NCI-H446 treated with DMSO at 0.1 percent for 48 hours (cell line): ENCODE data around the gene CHMP1B.
"Not testable (repeated sequence)": the region's sequence is repeated elsewhere in the genome, so short reads cannot be mapped to it uniquely, and the experiment has no call there.

Experiments
- DNase-seq: peaks from one replicate; lab custom pipeline; 2025; lab: John Stamatoyannopoulos, UW

Gene CHMP1B

DNA sequence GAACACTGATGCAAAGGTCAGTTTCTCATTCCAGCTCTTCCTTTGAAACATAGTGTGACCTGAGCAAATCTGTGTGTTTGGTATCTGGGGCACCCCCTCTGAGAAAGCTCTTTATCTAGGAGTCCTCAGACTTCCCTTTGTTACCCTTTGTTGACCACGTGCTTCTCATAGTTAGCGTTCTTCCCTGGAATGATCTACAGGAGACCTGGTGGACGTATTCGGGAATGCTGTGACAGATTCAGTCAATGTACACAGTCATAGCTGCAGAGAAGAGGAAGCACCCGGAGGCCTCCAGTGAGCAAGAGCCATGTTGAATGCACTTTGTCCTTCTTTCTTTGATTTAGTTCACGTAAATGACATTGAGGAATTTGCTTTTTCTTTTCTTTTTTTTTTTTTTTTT, 10.7 kb upstream of the CHMP1B start:
- DNase-seq = no peak

DNA sequence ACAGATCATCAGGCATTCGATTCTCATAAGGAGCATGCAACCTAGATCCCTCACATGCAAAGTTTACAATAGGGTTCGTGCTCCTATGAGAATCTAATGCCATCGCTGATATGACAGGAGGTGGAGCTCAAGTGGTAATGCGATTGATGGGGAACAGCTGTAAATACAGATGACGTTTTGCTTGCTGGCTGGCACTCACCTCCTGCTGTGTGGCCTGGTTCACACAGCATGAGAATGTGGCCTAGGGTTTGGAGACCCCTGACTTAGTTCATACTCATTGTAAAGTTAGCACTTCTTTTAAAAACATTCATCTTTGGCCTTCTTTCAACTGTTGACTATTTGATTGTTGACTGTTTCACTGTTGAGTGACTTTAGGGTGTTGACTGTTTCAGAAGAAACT, 8.7 kb upstream of the CHMP1B start:
- DNase-seq = no peak

DNA sequence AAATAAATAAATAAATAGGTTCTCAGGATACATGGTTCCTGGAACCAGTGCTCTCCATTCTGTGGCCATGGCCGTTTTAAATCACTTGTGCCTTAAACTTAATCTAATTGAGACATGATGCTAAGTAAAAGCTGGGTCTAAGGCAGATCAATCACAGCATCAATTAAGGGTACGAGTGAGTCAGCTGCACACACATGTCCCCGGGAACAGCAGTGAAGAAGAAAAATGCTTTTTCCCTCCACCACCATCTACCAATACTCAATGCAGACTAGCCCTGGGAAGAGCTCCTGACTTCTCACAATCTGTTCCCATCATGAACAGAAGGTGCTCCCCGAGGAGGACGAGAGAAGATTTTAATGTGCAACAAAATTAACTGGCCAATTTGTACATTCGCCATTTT, 6.8 kb upstream of the CHMP1B start:
- DNase-seq = no peak

DNA sequence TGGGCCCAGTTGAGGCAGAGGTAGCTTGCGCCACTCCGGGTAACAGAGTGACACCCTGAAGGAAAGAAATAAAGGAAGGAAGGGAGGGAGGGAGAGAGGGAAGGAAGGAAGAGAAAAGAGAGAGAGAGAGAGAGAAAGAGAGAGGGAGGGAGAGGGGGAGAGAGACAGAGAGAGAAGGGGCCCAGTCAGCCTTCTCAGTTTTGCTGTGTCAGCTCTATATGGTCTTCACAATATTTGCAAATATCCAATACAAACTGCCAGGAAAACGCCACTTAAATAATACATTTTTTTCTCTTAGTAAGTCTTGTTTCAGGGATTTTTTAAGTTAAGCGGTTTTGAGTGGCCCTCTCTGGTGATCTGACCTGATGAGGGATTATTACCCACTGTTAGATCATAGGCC, 5.6 kb upstream of the CHMP1B start:
- no peak for DNase-seq

DNA sequence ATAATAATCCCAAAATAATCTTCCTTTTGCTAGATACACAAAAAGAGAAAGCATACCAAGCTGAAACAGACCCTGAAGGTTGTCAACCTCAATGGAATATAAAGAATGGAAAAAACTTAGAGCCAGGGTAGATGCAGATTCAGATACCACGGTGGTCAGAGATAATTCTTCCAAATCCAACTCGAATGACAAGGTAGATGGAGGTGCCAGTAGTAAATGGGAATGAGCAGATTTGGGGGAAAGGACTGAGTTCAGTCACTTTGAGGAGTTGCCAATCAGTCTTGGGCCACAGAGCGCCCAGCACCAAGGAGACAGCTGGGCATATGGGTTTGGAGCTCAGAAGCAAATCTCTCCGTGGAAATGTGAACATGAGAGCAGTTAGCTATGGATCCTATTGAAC, 3.4 kb upstream of the CHMP1B start:
- no peak for DNase-seq

DNA sequence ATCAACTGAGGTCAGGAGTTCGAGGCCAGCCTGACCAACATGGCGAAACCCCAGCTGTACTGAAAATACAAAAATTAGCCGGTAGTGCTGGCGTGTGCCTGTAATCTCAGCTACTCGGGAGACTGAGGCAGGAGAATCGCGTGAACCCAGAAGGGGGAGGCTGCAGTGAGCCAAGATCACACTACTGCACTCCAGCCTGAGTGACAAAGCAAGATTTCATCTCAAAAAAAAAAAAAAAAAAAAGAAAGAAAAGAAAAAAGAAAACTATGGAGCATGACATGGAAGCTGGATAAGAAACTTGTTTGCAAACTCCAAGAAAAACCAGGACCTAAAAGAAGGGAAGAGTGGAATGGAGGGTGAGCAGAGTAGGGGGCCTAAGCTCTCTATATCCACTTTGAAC, 1.9 kb upstream of the CHMP1B start:
- DNase-seq = no peak

DNA sequence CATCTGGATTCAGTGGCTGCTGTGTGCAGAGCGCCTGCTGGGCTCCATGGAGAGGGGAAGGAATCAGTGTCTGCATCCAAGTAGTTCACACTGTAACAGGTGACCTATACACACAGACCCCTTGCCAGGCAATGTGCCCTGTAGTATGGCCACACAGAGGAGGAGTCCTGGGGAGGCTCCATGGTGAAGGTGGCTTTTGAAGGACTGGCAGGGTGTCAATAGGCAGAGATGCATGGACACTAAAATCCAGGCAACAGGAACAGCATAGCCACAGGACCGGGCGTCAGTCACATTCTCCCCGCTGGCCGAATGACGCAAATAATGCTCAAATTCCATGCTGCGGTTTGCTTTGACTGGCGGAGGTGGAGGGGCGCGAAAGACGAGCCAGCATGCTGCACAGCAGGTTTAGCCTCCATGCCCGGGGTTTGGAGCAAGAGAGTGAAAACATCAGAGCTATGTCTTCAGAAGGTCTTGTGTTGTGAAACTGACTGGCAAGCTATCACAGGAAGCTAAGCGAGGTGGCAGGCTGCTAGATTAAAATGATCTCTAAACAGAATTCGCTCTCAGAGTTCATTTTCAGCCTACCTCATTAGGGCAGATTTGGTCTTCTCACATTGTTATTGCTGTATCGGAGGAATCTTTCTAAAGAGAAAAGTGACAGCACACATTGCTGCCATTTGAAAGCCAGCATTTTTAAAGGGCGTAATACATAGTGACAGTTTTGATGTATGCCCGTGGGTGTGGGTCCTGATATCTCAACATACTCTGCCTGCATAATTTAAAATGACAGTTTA, 1.2 kb upstream of the CHMP1B start:
- no peak for DNase-seq

DNA sequence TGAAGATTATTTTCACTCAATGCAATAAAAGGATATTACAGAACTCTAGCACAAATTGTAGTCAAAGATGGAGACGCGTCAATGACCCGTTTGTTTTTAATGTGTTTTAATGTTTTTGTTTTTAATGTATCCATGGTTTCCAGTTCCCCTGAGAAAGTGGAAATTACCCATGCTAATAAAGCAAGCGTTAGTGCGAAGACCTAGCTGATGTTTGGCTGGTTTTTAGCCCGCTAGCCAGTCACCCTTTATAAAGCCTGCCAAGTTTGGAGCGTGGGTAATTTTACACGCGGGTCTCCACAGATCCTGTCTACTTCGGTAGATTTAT, 430 bp upstream of the CHMP1B start:
- no peak for DNase-seq

DNA sequence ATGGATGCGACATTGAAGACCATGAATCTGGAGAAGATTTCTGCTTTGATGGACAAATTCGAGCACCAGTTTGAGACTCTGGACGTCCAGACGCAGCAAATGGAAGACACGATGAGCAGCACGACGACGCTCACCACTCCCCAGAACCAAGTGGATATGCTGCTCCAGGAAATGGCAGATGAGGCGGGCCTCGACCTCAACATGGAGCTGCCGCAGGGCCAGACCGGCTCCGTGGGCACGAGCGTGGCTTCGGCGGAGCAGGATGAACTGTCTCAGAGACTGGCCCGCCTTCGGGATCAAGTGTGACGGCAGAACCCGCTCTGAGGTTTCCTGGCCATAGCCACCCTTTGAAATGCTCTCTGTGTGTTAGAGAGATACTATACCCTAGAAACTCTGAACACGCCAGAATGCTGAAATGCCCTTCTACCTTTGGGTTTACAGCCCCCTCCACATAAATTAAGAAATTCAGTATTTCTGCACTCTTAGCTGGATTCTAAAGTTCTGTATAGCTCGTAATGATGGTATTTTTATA, 659 bp downstream of the CHMP1B start:
- no peak for DNase-seq

DNA sequence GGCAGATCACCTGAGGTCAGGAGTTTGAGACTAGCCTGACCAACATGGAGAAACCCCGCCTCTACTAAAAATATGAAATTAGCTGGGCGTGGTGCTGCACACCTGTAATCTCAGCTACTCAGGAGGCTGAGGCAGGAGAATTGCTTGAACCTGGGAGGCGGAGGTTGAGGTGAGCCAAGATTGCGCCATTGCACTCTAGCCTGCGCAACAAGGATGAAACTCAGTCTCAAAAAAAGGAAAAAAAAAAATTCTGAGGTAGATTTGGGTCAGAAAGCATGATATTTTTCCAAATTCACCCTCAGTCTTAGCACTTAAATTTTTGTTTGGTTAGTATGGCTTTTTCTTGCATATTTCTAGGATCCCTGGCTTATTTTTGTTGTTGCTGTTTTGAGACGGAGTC, 3.3 kb downstream of the CHMP1B start:
- DNase-seq = not testable (repeated sequence)

DNA sequence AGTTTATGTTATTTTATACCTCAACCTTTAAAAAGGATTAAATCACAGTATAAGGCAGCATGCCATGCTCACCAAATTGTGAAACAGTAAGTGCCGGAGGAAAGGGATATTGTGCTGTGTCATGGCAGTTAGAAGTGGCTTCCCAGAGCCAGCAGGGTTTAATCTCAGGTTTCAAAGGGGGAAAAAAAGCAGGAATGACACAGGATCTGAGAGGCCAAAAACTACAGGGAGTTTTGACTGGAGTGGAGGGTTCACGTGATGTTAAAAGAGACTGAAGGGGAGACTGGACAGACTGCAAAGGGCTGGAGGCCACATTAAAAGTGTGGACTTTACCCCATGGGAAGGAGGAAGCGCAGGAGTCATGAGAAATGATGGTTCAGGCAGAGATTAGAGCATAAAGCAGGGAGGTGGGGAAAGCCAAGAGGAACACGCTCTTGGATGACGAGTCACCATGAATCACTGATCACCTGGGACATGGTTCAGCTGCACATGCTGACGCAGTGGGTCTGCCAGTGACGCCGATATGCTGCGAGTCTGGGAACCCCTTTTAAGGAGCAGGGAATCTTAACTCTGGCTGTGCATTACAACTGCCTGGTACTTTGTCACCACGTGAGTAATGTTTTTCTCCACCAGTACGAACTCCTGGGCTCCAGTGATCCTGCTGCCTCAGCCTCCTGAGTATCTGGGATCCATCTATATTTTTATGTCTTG, 6.1 kb downstream of the CHMP1B start:
- DNase-seq = no peak

DNA sequence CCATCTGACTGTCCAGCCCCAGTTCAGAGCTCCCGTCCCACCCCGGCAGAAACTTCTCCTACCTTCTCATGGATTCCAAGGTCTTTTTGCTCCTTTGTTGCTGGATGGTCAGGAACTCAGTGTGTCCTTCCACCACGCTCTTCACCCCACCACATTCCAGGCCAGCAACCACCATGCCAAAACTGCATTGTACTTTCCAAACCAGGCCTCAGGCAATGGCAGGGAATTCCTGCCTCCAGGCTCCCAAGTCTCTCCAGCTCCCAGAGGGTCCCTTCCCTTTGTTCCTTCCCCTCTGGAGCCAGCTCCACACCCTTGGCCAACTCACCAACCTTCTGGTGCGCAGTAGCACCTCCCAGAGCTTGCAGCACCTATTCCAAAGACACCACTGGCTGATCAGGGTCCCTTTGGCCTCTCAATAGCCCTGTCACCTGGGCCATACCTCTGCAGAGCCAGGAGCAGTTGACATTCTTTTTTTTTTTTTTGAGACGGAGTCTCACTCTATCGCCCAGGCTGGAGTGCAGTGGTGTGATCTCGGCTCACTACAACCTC, 8.1 kb downstream of the CHMP1B start:
- DNase-seq = no peak

DNA sequence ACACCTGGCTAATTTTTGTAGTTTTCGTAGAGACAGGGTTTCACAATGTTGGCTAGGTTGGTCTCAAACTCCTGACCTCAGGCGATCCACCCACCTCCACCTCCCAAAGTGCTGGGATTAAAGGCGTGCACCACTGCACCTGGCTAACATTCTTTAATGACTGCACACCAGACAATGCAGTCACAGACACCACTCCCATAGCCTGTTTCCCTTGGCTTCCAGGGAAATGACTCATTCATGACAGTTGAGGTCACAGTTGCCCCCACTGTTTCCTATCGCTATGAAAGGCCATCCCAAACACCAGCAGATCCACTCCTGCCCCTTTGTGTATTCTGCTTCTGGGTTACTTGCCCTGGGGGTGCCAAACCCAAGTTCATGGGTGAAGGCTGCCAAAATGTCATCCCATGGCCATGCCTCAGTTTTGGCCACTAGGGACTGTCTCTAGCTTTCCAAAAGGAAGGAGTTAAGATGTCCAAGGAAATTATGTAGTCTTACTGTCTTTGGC, 8.7 kb downstream of the CHMP1B start:
- DNase-seq = no peak

DNA sequence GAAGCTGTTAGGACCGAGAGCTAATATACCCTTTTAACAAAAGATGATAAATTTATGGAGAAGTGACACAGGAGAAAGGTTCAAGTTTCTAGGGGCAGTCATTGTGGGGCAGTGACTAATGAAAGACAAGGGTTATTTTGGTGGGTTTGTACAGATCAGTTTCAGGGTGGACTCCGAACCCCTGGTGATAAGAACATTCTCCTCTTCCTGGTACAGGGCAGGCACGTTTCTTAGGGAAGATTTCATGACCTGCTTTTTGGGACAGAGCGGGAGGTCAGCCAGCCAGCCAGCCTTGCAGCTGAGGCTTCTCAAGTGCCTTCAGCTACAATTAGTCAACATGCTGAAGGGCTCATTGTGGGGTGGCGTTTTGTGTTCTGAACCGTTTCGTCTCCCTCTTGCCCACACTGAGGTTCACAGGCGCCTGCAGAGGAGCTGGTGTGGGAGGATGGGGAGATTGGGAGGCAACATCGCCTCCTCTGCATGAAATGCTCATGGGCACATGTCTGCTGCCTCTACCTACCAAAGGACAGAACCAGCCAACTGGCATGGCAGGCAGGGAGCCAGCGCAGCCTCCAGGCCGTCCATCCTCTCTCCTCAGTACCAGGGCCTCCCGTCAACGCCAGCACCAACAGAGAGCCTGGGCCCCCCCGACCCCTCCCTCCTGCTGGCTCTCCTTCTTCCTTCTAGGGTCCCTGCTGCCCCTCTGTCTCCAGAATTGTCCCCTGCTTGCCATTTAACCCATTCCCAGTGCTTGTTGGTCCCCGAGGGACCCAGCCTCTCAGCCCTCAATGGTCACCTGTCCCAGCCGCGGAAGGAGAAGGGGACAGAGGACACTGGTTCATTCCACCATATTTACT, 9.6 kb downstream of the CHMP1B start:
- no peak for DNase-seq

DNA sequence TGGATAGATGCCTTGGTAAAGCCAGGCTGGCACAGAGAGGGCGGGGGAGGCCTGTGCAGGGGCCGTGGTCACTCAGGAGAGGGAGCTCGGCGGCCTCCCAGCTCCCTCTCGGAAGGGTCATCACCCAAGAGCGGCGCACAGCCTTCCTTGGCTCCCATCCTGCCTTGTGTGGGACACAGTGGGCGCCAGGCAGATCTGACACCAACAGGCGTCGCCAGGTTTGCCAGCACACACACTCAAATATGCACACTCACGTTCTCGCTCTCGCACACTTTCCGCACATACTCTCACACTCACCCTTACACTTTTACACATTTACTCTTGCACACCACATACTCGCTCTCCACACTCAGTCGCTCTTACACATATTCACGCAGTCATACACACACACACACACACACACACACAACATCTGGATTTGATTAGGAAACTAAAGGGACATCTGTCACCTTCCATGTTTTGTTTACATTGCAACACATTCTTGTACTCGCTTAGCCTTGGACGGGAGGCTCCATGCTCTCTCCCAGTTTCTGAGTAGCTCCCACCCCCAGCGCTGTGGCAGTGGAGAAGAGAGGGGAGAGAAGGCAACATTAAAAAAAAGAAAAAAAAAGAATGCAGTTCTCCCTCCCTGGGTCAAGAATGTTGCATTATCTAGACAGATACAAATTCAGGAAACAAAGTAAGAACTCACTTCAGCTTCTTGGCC, 10.5 kb downstream of the CHMP1B start:
- DNase-seq = no peak

DNA sequence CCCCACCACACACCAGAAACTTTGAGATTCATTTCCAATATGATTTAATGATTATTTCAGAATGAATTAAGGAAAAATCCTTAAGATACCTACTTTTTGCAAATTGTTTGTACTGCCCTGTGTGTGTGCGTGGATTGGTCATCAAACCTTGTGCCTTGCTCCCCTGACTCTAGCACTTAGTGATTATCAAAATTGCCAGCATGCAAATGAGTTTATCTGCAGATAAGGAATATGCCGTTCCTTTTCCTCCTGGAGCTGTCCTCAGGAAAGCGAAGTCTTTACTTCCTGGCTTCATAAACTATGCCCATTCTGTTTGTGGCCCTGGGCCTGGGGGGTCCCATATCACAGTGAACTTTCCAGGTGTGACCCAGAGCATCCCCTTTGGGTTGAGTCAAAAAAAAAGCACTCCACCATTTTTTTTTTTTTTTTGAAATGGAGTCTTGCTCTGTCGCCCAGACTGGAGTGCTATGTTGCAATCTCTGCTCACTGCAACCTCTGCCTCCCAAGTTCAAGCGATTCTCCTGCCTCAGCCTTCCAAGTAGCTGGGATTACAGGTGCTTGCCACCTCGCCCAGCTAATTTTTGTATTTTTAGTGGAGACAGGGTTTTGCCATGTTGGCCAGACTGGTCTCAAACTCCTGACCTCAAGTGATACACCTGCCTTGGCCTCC, 11.4 kb downstream of the CHMP1B start:
- DNase-seq = no peak

DNA sequence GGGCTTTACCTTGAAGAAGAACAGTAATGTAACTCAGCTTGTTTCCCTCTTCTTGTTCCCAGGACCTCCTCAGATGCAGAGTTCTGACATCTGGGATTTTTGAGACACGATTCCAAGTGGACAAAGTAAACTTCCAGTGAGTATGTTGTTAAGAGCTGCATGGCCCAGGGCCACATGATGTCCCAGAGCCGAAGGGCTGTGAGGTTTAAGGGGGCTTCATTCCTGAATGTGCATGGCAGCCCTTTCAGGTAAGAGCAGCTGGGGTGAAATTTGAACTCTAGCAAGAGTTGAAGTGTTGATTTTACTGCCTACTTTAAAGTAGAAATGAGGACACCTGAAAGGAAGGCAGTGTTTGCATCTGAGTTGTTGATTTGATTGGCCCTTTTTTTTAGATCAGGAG, 13.3 kb downstream of the CHMP1B start:
- no peak for DNase-seq

DNA sequence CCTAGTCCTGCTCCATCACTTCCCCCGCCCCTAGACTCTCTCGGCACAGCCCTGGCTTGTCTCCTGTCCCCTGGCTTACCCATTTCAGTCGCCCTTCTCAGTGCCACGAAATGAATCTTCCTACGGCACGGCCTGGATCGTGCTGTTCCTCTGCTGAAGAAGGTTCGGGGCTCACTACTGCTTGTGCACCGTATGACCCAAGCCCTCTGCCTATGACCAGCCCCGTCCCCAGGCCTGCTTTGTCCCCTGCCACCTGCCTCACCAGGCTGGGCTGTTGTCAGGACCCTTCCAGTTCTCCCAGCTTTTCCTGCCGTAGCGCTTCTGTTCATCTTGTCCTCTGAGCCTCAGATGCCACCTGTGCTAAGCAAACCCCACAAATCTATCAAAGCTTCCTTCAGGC, 13.9 kb downstream of the CHMP1B start:
- no peak for DNase-seq

DNA sequence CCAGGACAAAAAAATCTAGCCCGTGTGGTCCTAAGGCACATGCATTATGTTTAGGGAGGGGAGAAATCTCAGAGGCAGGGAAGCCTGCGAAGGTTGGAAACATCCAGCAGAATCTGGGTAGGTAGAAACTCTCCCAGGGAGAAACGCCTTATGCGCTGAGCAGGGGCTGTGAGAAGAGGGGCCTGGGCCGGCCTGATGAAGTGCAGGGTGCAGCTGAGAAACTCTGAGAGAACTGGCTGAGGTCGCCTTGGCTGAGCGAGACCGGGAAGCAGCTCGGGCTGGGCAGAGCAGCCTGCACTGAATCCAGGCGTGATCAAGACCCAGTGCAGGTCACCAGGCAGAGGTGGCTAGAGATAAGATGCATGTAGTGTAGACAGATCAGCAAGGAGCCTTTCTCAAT, 15.1 kb downstream of the CHMP1B start:
- DNase-seq = no peak

DNA sequence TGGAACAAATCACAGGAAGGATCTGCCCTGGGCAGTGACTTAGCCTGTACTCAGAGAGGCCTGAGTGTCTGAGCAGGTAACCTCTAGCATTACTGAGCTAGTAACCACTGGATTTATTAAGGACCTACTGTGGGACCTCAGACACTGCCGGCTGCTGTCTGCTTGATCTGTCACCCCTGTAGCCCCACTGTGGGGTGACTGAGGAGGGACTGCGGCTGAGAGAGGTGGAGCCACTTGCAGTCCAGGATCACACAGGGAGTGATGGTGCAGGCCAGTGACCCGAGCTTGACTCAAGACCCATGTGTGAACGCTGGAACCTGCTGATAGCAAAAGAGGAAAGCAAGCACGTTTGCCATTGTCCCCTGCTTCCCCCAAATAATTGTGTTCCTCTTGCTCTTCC, 15.6 kb downstream of the CHMP1B start:
- DNase-seq = no peak

DNA sequence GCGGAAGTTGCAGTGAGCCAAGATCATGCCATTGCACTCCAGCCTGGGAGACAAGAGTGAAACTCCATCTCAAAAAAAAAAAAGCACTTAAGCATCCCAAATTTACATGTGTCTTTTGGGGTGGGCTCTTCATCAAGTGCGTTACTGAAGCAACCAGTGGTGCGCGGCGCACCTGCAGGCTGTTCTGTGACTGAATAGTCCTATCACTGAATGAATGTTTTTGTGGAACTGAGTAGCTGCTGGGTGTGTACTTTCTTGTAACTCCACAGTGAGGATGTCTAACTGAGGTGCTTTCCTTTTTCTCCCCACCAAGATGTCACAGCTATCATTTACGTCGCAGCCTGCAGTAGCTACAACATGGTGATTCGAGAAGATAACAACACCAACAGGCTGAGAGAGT, 17.0 kb downstream of the CHMP1B start:
- no peak for DNase-seq
